CD4-positive, alpha-beta T cell treated with Interleukin-6 for 4 hours (primary cell): ENCODE measurements around the gene CUBN.
A peak's percentile ranks its signal among the peaks of the same experiment; 100 is the strongest.

Experiments used
- DNase-seq: peaks from one replicate; pipeline ENCODE4 v3.0.0-alpha.2; 2020; ENCODE audit warnings: mixed read lengths

CUBN gene

GRCh38 chr10:17066000-17066399 lies 63.6 kb downstream of the CUBN start:
- no peak for DNase-seq

- no peak for DNase-seq
Observed at GRCh38 chr10:17065273-17065672, 64.3 kb downstream of the CUBN start.

- DNase-seq: no peak
Observed at GRCh38 chr10:17064435-17064834, 65.2 kb downstream of the CUBN start.

- peak; percentile 8 for DNase-seq
Observed at GRCh38 chr10:17062955-17063484, 66.6 kb downstream of the CUBN start.

- DNase-seq: no peak
Observed at GRCh38 chr10:17062493-17062892, 67.1 kb downstream of the CUBN start.

GRCh38 chr10:17062009-17062408 lies 67.6 kb downstream of the CUBN start:
- DNase-seq: no peak

- no peak for DNase-seq
Observed at GRCh38 chr10:17061418-17061817, 68.2 kb downstream of the CUBN start.

GRCh38 chr10:17060289-17060688 lies 69.3 kb downstream of the CUBN start:
- no peak for DNase-seq

- DNase-seq: no peak
Observed at GRCh38 chr10:17059197-17059688, 70.4 kb downstream of the CUBN start.

- no peak for DNase-seq
Observed at GRCh38 chr10:17058093-17058492, 71.5 kb downstream of the CUBN start.

- no peak for DNase-seq
Observed at GRCh38 chr10:17056781-17057428, 72.7 kb downstream of the CUBN start.

GRCh38 chr10:17053513-17053912 lies 76.1 kb downstream of the CUBN start:
- DNase-seq: no peak

- no peak for DNase-seq
Observed at GRCh38 chr10:17053061-17053460, 76.5 kb downstream of the CUBN start.

GRCh38 chr10:17051851-17052250 lies 77.8 kb downstream of the CUBN start:
- DNase-seq: no peak

GRCh38 chr10:17049195-17049594 lies 80.4 kb downstream of the CUBN start:
- no peak for DNase-seq

GRCh38 chr10:17047908-17048307 lies 81.7 kb downstream of the CUBN start:
- no peak for DNase-seq

GRCh38 chr10:17046989-17047388 lies 82.6 kb downstream of the CUBN start:
- no peak for DNase-seq

GRCh38 chr10:17043586-17043985 lies 86.0 kb downstream of the CUBN start:
- DNase-seq: no peak

- no peak for DNase-seq
Observed at GRCh38 chr10:17041626-17042520, 87.7 kb downstream of the CUBN start.

GRCh38 chr10:17038627-17039026 lies 91.0 kb downstream of the CUBN start:
- no peak for DNase-seq

GRCh38 chr10:17037910-17038309 lies 91.7 kb downstream of the CUBN start:
- DNase-seq: no peak

- DNase-seq: no peak
Observed at GRCh38 chr10:17035446-17035845, 94.2 kb downstream of the CUBN start.

GRCh38 chr10:17033529-17034260 lies 95.9 kb downstream of the CUBN start:
- no peak for DNase-seq
